ENCODE data around the gene LRRTM4.

- TF ChIP-seq, protein P1, sequence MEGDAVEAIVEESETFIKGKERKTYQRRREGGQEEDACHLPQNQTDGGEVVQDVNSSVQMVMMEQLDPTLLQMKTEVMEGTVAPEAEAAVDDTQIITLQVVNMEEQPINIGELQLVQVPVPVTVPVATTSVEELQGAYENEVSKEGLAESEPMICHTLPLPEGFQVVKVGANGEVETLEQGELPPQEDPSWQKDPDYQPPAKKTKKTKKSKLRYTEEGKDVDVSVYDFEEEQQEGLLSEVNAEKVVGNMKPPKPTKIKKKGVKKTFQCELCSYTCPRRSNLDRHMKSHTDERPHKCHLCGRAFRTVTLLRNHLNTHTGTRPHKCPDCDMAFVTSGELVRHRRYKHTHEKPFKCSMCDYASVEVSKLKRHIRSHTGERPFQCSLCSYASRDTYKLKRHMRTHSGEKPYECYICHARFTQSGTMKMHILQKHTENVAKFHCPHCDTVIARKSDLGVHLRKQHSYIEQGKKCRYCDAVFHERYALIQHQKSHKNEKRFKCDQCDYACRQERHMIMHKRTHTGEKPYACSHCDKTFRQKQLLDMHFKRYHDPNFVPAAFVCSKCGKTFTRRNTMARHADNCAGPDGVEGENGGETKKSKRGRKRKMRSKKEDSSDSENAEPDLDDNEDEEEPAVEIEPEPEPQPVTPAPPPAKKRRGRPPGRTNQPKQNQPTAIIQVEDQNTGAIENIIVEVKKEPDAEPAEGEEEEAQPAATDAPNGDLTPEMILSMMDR (IDR thresholded peaks at IDR 0.05) = no peak
- no peak for TF ChIP-seq POLR2A (IDR thresholded peaks at IDR 0.05)
These were observed 151.7 kb downstream of the LRRTM4 start for GRCh38 chr2:77370511-77370910.

Data from esophagus squamous epithelium (tissue), 4 donors.